SK-N-SH (cell line): ENCODE results near the gene MAST4. TPM values are rescaled to one million over a fixed set of nuclear protein-coding genes. Genes with fewer than 3 reads are reported as not detected.

Experiments
- CTCF ChIA-PET: fragments of 300-600, 350-600 bp; formaldehyde crosslinking; extraction: SDS; loops from one replicate; lab custom pipeline; 2021; lab: Yijun Ruan, JAX
- POLR2A ChIA-PET: fragments of 350-600 bp; sonication (Branson Sonifier 250); formaldehyde crosslinking; extraction: SDS; loops from one replicate; lab custom pipeline; 2020; ENCODE audit warnings: antibody characterized with exemption, inconsistent platforms; lab: Yijun Ruan, JAX
- DNase-seq: peaks from one replicate; pipeline ENCODE4 v3.0.0; 2012
- H2AFZ ChIP-seq: fragments of 200-600 bp; sonication (generic); 2 replicates; pipeline ENCODE4 v1.8.1; 2016; ENCODE audit warnings: antibody characterized with exemption, mild to moderate bottlenecking, low read depth
- H3F3A ChIP-seq: fragments of 200-600 bp; sonication (generic); replicated peaks from 2 replicates; pipeline ENCODE3; 2016; ENCODE audit warnings: antibody characterized with exemption, mild to moderate bottlenecking; ENCODE audit not compliant: insufficient read depth
- H3K27ac ChIP-seq, 2 experiments: fragments of 200-500 bp in 1 of 2; fragments of 200-600 bp in 1 of 2; sonication (Bioruptor generic) in 1 of 2; sonication (generic), shearing (Covaris generic) in 1 of 2; 2 replicates each; pipeline versions ENCODE4 v1.5.1 to v1.6.1; 2014 to 2016; ENCODE audit warnings: low read depth in 2 of 2, inconsistent platforms in 1 of 2, low read length in 1 of 2, mild to moderate bottlenecking in 1 of 2, mixed read lengths in 1 of 2
- H3K27me3 ChIP-seq: fragments of 200-600 bp; sonication (generic), shearing (Covaris generic); 2 replicates; pipeline ENCODE4 v1.6.1; 2016; ENCODE audit warnings: mixed run types; ENCODE audit not compliant: insufficient read depth
- H3K36me3 ChIP-seq, 2 experiments: fragments of 200-500 bp in 1 of 2; fragments of 200-600 bp in 1 of 2; sonication (Bioruptor generic) in 1 of 2; sonication (generic) in 1 of 2; replicated peaks in 1 of 2; 2 replicates each; pipeline versions ENCODE3 to v1.5.1; 2014 to 2016; ENCODE audit warnings: low read length in 1 of 2, mild to moderate bottlenecking in 1 of 2; ENCODE audit not compliant: insufficient read depth in 2 of 2, control insufficient read depth in 1 of 2
- H3K4me1 ChIP-seq, 2 experiments: fragments of 200-500 bp in 1 of 2; fragments of 200-600 bp in 1 of 2; sonication (Bioruptor generic) in 1 of 2; sonication (generic), shearing (Covaris generic) in 1 of 2; 2 replicates each; pipeline versions ENCODE4 v1.5.1 to v1.6.1; 2014 to 2016; ENCODE audit warnings: low read depth in 1 of 2, low read length in 1 of 2, mixed run types in 1 of 2; ENCODE audit not compliant: insufficient read depth in 2 of 2, control insufficient read depth in 1 of 2
- H3K4me2 ChIP-seq: fragments of 200-600 bp; sonication (generic), shearing (Covaris generic); 2 replicates; pipeline ENCODE4 v1.6.1; 2017; ENCODE audit warnings: mixed run types
- H3K4me3 ChIP-seq, 2 experiments: fragments of 200-500 bp in 1 of 2; fragments of 200-600 bp in 1 of 2; sonication (Bioruptor generic) in 1 of 2; sonication (generic), shearing (Covaris generic) in 1 of 2; 2 replicates each; pipeline versions ENCODE4 v1.5.1 to v1.8.1; 2014 to 2016; ENCODE audit warnings: low read depth in 2 of 2, inconsistent platforms in 1 of 2, low read length in 1 of 2, mild to moderate bottlenecking in 1 of 2, mixed read lengths in 1 of 2, moderate library complexity in 1 of 2
- H3K79me2 ChIP-seq: fragments of 200-600 bp; sonication (generic); 2 replicates; pipeline ENCODE4 v1.8.1; 2017; ENCODE audit warnings: mild to moderate bottlenecking; ENCODE audit not compliant: insufficient read depth
- H3K9ac ChIP-seq: fragments of 200-600 bp; sonication (generic); 2 replicates; pipeline ENCODE4 v1.6.1; 2017; ENCODE audit warnings: mixed run types
- H3K9me2 ChIP-seq: fragments of 200-600 bp; sonication (generic); 2 replicates; pipeline ENCODE4 v1.6.1; 2017; ENCODE audit warnings: mixed run types
- H3K9me3 ChIP-seq: fragments of 200-600 bp; sonication (generic); 2 replicates; pipeline ENCODE4 v1.6.1; 2017; ENCODE audit warnings: mixed run types, mild to moderate bottlenecking, moderate library complexity
- H4K20me1 ChIP-seq: fragments of 200-600 bp; sonication (generic); 2 replicates; pipeline ENCODE4 v1.6.1; 2017; ENCODE audit warnings: mild to moderate bottlenecking, mixed run types; ENCODE audit not compliant: insufficient read depth
- FOXM1 ChIP-seq: IDR thresholded peaks from 2 replicates; pipeline ENCODE4 v1.4.0; 2012; ENCODE audit warnings: low read depth, mild to moderate bottlenecking
- GATA2 ChIP-seq: sonication (generic); formaldehyde crosslinking; IDR thresholded peaks from 2 replicates; pipeline ENCODE4 v1.5.0; 2020; ENCODE audit warnings: mild to moderate bottlenecking, missing genetic modification reagents
- JUND ChIP-seq: IDR thresholded peaks from 2 replicates; pipeline ENCODE4 v1.4.0; 2012
- NFIC ChIP-seq: IDR thresholded peaks from 2 replicates; pipeline ENCODE4 v1.4.0; 2012; ENCODE audit warnings: borderline replicate concordance
- POLR2AphosphoS5 ChIP-seq: IDR thresholded peaks from 2 replicates; pipeline ENCODE4 v1.6.1; 2012; ENCODE audit warnings: low read depth, low read length
- RCOR1 ChIP-seq: fragments of 150-350 bp; IDR thresholded peaks from 2 replicates; pipeline ENCODE4 v1.6.1; 2017; ENCODE audit warnings: antibody characterized with exemption, low read length
- REST ChIP-seq: IDR thresholded peaks from 2 replicates; pipeline ENCODE4 v1.6.1; 2012; ENCODE audit warnings: mild to moderate bottlenecking, low read depth, low read length, moderate library complexity
- SMC3 ChIP-seq: IDR thresholded peaks from 2 replicates; pipeline ENCODE4 v1.6.1; 2012; ENCODE audit warnings: low read depth, low read length, improper control_type of control experiment
- TAF1 ChIP-seq: IDR thresholded peaks from 2 replicates; pipeline ENCODE4 v1.6.1; 2012; ENCODE audit warnings: low read depth, mild to moderate bottlenecking, low read length, moderate library complexity, borderline replicate concordance
- YY1 ChIP-seq: IDR thresholded peaks from 2 replicates; pipeline ENCODE4 v1.4.0; 2012; ENCODE audit warnings: low read depth, mild to moderate bottlenecking
- whole genome bisulfite sequencing: methylation state at CpG from one replicate; pipeline ENCODE4 v1.1.6; 2017; ENCODE audit warnings: low lambda C conversion rate; 5-methylcytosine and 5-hydroxymethylcytosine counted together
- polyA plus RNA-seq, 3 experiments: library from polyadenylated mRNA; depleted of rRNA; stranded (reverse); fragments of >200 nt; gene quantifications; 2 replicates each; pipeline ENCODE4 v1.2.3, GENCODE V29; 2012

Gene MAST4
- polyA plus RNA-seq, 1 of the 3 experiments (the other 2 are of a cell fraction): 2.2 TPM

GRCh38 chr5:67188274-67189078, 592.3 kb downstream of the MAST4 start:
- ChIA-PET CTCF (interaction anchor here (0.7 to 1.0 kb wide), 3 partner anchors 30 to 377 kb away, joined by 3 to 4 read pairs (median 3); no protein-coding TSS in a partner anchor), POLR2A (no interaction called here)
- Histone ChIP-seq H4K20me1 (no peaks in the 10 kb centered on the region), H3K9me3 (no peaks in the 10 kb centered on the region), H3K27ac (no peak overlapping the region), H3K27me3 (no peaks in the 10 kb centered on the region), H3K9ac (no peak overlapping the region), H3K9me2 (no peaks in the 10 kb centered on the region), H3F3A (no peaks in the 10 kb centered on the region), H3K4me1 (no peaks in the 10 kb centered on the region), H2AFZ (no peak overlapping the region), H3K36me3 (no peaks in the 10 kb centered on the region), H3K4me2 (no peak overlapping the region), H3K79me2 (no peaks in the 10 kb centered on the region), H3K4me3 (no peak overlapping the region)
- DNase-seq: no peak
- 69% methylated on average over 7 of the region's 7 CpGs for WGBS
- TF ChIP-seq REST (no peak), TAF1 (no peak), YY1 (no peak), POLR2AphosphoS5 (no peak), JUND (no peak), SMC3 (no peak), GATA2 (CRISPR knock-in tag) (no peak), NFIC (no peak), FOXM1 (no peak), RCOR1 (no peak)
- TF ChIP-seq, all 33 proteins: peak for 0

DNA sequence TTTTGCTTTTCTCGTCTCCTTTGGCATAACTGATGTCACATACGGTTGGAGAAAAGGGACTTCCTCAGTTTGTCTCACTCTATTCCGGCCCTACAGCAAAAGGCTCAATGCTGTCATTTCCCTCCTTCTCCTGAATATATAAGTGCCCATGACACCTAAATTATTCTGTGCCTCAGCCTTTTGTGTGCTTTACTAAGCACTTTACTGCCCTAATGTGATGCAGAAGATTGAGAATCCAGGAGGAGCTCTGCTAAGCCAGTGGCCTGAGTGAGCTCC, 592.8 kb downstream of the MAST4 start:
- POLR2A ChIA-PET: no interaction called here

More for the DNA sequence above, 592.8 kb downstream of the MAST4 start:
- WGBS: 83% methylated on average over 3 of the region's 3 CpGs
- Histone ChIP-seq H3K79me2 (no peaks in the 10 kb centered on the region), H3F3A (no peaks in the 10 kb centered on the region), H3K9ac (no peak overlapping the region), H2AFZ (no peak overlapping the region), H3K9me2 (no peaks in the 10 kb centered on the region), H3K4me2 (no peak overlapping the region), H4K20me1 (no peaks in the 10 kb centered on the region), H3K4me1 (no peaks in the 10 kb centered on the region), H3K27ac (no peak overlapping the region), H3K4me3 (no peak overlapping the region), H3K36me3 (no peaks in the 10 kb centered on the region), H3K27me3 (no peaks in the 10 kb centered on the region), H3K9me3 (no peaks in the 10 kb centered on the region)
- CTCF ChIA-PET: interaction anchor here (0.7 to 1.0 kb wide), 4 partner anchors 31 to 378 kb away, joined by 3 to 4 read pairs (median 4); no protein-coding TSS in a partner anchor
- no peak for TF ChIP-seq REST
- DNase-seq: no peak
